Skeletal muscle tissue (tissue), 4 donors: ENCODE measurements around the gene FES. TPM values are rescaled to one million over a fixed set of nuclear protein-coding genes. Genes with fewer than 3 reads are reported as not detected.
"Not testable (repeated sequence)": the region's sequence is repeated elsewhere in the genome, so short reads cannot be mapped to it uniquely, and the experiment has no call there.

Experiments
- H3K27ac ChIP-seq: one replicate; pipeline ENCODE4 v1.7.0; 2013; ENCODE audit warnings: mild to moderate bottlenecking, low read depth, low read length, inconsistent platforms
- H3K27me3 ChIP-seq, 3 donors: one replicate each; pipeline ENCODE4 v1.7.0; 2013; ENCODE audit warnings: low read length in 3 of 3; ENCODE audit not compliant: control insufficient read depth in 3 of 3, insufficient read depth in 3 of 3
- H3K36me3 ChIP-seq, 3 donors: one replicate each; pipeline ENCODE4 v1.7.0; 2013; ENCODE audit warnings: low read length in 3 of 3; ENCODE audit not compliant: control insufficient read depth in 3 of 3, insufficient read depth in 3 of 3
- H3K4me1 ChIP-seq, 3 donors: one replicate each; pipeline ENCODE4 v1.7.0; 2013; ENCODE audit warnings: low read length in 3 of 3, mild to moderate bottlenecking in 3 of 3; ENCODE audit not compliant: control insufficient read depth in 3 of 3, insufficient read depth in 3 of 3
- H3K4me3 ChIP-seq, 3 donors: one replicate each; pipeline ENCODE4 v1.7.0; 2013; ENCODE audit warnings: low read length in 3 of 3
- H3K9ac ChIP-seq, 3 donors: one replicate each; pipeline ENCODE4 v1.7.0; 2013; ENCODE audit warnings: low read length in 3 of 3, mild to moderate bottlenecking in 3 of 3, moderate library complexity in 2 of 3, low read depth in 1 of 3
- H3K9me3 ChIP-seq, 3 donors: one replicate each; pipeline ENCODE4 v1.7.0; 2013; ENCODE audit warnings: low read length in 3 of 3; ENCODE audit not compliant: control insufficient read depth in 3 of 3
- total RNA-seq: library from RNA; depleted of rRNA; stranded (reverse); fragments of >200 nt; gene quantifications from one replicate; pipeline ENCODE4 v1.2.3, GENCODE V29; 2014
- donor health status: Osteomylitis.

Gene FES
- total RNA-seq, 1 donor from 2014 or later: 19.8 TPM

DNA sequence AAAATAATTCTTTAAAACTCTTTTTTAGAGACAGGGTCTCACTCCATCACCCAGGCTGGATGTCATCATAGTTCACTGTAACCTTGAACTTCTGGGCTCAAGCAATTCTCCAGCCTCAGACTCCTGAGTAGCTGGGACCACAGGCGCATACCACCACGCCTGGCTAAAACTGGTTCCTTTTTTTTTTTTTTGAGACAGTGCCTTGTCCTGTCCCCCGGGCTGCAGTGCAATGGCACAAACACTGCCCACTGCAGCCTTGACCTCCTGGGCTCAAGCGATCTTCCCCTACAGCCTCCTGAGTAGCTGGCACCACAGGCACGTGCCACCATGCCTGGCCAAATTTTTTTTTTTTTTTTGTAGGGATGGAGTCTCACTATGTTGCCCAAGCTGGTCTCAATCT, 39.6 kb upstream of the FES start:
- Histone ChIP-seq H3K9me3 (no peaks in the 10 kb centered on the region), H3K9ac (no peak overlapping the region), H3K27ac (no peak overlapping the region), H3K27me3 (no peaks in the 10 kb centered on the region), H3K36me3 (no peaks in the 10 kb centered on the region), H3K4me3 (no peak overlapping the region), H3K4me1 (no peaks in the 10 kb centered on the region)

DNA sequence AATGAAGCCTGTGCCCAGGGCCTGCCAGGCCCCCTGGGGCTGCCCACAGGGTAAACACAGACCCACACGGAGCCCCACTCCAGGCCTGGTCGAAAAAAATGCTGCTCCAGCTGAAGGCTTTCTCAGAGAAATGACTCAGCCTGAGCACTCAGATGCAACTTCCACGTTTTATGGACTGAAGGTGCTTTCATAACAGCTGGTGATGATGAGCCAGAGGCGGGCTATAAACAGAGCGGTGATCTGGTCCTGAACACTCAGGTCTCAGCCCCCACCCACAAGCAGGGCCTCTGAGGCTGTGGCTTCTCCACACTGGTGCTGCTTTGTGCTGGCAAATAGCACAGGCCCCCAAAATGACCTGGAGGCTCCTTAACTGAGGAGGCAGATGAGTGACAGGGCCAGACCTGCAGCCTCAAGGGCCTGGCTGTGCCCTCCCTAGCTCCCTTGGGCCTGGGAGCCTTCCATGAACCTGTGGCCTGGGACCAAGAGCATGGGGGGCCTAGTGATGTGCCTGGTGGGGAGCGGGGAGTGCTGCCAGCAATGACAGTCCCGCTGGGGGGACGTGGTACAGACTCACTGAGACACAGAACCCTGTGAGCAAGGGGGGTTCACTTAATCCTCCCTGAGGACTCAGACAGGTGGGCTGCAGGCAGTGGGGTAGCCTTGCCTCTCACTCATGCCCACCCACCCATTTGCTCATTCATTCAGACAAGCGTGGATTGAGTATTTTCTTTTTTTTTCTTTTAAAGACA, 38.9 kb upstream of the FES start:
- H3K9me3 ChIP-seq: no peaks in the 10 kb centered on the region
- H3K9ac ChIP-seq: no peak overlapping the region
- H3K27ac ChIP-seq: no peak overlapping the region
- no peak overlapping the region for H3K4me3 ChIP-seq
- H3K27me3 ChIP-seq: no peaks in the 10 kb centered on the region
- no peaks in the 10 kb centered on the region for H3K4me1 ChIP-seq
- no peaks in the 10 kb centered on the region for H3K36me3 ChIP-seq

DNA sequence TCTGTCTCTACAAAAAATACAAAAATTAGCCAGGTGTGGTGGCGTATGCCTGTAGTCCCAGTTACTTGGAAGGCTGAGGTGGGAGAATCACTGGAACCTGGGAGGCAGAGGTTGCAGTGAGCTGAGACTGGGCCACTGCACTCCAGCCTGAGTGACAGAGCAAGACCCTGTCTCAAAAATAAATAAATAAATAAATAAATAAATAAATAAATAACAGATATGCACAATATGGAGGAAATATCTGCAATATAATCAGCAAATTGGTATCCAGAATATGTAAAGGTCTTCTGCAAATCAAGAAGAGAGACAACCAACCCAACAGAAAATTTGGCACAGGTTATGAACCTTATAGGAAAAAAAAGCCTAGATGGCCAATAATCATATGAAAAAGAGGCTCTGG, 34.9 kb upstream of the FES start:
- H3K27me3 ChIP-seq, H3K36me3 ChIP-seq, H3K4me3 ChIP-seq, H3K9me3 ChIP-seq, H3K9ac ChIP-seq, H3K27ac ChIP-seq, H3K4me1 ChIP-seq: not testable (repeated sequence)

DNA sequence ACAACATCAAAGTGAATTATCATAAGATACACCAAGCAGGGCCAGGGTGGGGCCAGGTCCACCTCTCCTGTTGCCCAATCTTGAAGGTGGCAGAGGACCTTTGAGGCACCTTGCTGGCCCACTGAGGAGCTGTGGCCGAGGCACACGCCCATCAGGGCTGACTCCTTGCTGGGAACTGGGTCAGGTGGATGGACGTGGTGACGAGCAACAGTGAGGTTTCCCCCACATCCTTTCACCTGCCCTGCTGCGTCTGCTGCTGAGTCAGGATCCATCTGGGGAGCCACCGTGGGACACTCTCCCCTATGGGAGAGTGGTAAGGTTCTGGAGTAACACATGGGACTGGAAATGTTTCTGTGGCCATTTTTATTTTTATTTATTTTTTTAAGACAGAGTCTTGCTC, 33.2 kb upstream of the FES start:
- H3K9ac ChIP-seq: no peak overlapping the region
- no peak overlapping the region for H3K4me3 ChIP-seq
- no peaks in the 10 kb centered on the region for H3K4me1 ChIP-seq
- no peaks in the 10 kb centered on the region for H3K9me3 ChIP-seq
- no peak overlapping the region for H3K27ac ChIP-seq
- H3K27me3 ChIP-seq: no peaks in the 10 kb centered on the region
- no peaks in the 10 kb centered on the region for H3K36me3 ChIP-seq

DNA sequence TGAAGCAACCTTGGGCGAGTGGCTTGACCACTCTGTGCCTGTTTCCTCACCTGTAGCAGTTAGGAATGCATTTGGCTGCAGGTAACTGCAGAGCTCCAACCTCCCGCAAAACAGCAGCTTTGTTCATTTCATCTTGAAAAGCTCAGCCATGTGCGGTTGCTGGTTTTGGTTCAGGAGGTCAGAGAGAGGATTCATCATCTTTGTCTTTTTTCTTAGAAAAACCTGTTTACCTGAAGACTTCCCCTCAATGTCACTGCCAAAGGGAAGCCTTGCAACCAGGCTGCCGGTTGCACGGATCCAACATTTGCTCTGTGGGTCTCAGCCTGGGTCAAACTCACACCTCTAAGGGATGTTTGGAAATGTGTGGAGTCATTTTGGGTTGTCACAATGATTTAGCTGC, 32.4 kb upstream of the FES start:
- Histone ChIP-seq H3K4me1 (no peaks in the 10 kb centered on the region), H3K9ac (no peak overlapping the region), H3K9me3 (no peaks in the 10 kb centered on the region), H3K4me3 (no peak overlapping the region), H3K27me3 (no peaks in the 10 kb centered on the region), H3K36me3 (no peaks in the 10 kb centered on the region), H3K27ac (no peak overlapping the region)

DNA sequence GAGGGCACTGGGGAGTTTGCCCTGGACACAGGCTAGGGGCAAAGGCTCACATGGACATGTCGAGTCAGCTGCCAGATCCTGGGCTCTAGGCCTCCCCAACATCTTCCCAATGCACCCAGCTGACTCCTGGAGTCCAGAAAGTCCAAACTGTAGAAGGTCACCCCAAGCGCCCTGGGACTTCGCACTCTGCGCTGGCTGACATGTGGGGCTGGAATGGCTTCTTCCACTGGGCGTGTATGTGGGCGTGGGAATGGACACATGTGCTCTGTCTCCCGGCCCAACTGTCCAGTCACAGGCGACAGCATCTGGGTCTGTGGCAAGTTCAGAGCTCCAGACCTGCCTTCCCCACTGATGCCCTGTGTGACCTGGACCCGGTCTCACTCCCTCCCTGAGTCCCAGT, 29.2 kb upstream of the FES start:
- no peak overlapping the region for H3K27ac ChIP-seq
- H3K36me3 ChIP-seq: no peaks in the 10 kb centered on the region
- no peaks in the 10 kb centered on the region for H3K4me1 ChIP-seq
- H3K9ac ChIP-seq: no peak overlapping the region
- no peak overlapping the region for H3K4me3 ChIP-seq
- no peaks in the 10 kb centered on the region for H3K9me3 ChIP-seq
- no peaks in the 10 kb centered on the region for H3K27me3 ChIP-seq

DNA sequence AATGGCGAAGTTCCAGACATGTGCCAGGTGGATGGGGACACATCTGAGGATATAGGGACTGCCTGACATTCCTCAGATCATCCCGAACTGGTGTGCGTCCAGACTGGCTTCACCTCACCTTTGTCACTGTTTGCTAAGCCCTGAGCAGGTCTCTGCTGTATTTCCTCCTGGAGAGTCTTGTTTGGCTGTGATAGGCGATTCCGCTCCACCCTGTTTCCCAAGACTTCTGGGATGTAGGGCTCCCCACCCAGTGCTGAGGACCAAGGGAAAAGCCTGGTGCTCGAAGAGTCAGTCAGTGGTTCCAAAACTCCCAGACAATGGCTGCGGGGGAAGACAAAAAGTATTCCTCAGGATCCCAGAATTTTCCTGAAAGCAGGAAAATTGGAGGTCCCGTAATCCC, 27.0 kb upstream of the FES start:
- no peaks in the 10 kb centered on the region for H3K36me3 ChIP-seq
- H3K4me3 ChIP-seq: no peak overlapping the region
- no peak overlapping the region for H3K9ac ChIP-seq
- no peaks in the 10 kb centered on the region for H3K9me3 ChIP-seq
- H3K27ac ChIP-seq: no peak overlapping the region
- H3K27me3 ChIP-seq: no peaks in the 10 kb centered on the region
- no peaks in the 10 kb centered on the region for H3K4me1 ChIP-seq

DNA sequence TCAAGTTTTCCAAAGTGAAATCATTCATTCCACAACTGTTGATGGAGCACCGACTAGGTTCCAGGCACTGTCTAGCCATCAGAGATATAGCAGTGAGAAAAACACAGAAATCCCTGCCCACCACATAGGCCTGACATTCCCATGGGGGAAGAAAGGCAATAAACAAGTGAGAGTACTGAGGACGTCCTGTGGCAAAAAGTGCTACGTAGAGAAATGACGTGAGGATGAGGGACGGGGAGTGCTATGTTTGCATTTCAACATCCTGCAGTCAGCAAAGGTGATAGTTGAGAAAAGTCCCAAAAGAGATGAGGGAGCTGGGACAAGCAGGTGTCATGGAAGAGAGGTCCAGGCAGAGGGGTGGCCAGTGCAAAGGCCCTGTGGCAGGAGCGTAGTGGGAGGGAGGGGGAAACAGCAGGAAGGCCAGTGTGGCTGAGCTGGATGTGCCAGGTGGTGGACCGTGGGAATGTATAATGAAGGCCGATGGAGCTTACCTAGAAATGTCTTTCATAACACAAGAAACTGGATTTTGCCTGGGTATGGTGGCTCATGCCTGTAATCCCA, 26.3 kb upstream of the FES start:
- Histone ChIP-seq H3K9ac (no peak overlapping the region), H3K27ac (no peak overlapping the region), H3K4me3 (no peak overlapping the region), H3K36me3 (no peaks in the 10 kb centered on the region), H3K4me1 (peaks cover 2 to 3% (median 2%) of the 10 kb centered on the region in 3 donors), H3K9me3 (no peaks in the 10 kb centered on the region), H3K27me3 (no peaks in the 10 kb centered on the region)

DNA sequence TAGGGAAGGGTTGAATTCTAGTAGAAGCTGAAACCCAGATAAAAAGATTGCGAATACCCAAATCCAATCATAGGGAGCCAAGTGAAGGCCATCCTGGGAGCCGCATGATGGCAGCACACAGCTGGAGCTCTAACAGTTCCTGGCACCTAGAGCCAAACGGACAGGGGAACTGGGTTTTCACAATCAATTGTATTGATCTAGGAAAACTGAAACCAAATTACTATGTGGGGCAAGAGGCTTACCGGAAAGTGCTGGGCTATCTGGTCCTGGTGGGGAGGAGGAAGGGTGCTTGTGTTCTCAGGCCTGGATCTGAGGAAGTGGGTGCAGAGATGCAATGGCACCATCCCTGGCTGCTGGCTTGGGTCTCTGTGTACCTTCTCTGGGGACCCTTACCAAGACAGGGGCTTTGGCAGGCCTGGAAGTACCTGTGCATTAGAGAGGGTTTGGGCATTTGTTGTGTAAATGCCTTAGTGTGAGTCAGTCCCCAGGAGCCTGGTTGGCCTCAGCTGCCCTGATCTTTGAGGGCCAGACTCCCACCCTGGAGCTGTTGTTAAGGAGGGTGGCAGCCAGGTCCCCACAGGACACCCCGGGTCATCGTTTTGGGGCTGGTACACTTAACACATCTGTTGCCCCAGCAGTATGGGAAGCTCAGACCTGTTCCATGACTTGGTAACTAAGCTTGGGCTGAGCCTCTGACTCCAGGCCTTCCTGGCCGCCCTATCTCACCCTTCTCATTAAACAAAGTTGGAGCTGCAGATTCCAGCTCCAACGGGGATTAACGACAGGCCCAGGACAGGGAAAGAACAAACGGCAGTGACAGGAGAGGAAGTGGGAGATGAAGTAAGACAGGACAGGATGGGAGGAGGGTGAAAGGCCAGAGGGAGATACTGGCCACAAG, 24.8 kb upstream of the FES start:
- H3K9me3 ChIP-seq: no peaks in the 10 kb centered on the region
- no peak overlapping the region for H3K4me3 ChIP-seq
- no peak overlapping the region for H3K9ac ChIP-seq
- H3K36me3 ChIP-seq: no peaks in the 10 kb centered on the region
- peaks cover 7 to 8% (median 7%) of the 10 kb centered on the region in 3 donors for H3K4me1 ChIP-seq
- no peaks in the 10 kb centered on the region for H3K27me3 ChIP-seq
- no peak overlapping the region for H3K27ac ChIP-seq

DNA sequence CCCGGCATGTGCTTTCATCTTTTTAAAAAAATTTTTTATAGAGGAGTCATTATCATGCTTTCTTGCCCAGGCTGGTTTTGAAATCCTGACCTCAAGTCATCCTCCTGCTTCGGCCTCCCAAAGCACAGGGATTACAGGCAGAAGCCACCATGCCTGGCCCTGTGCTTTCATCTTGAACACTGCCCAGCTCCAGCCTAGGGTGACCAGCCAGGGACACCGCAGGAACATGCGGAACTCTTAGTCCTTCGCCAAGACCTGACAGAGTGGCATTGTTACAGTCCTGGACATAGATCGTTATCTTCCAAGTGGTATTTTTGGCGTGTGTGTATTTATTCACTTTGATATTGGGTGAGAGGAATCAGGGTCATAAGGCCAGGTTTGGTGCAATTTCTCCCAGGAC, 23.9 kb upstream of the FES start:
- H3K36me3 ChIP-seq: no peaks in the 10 kb centered on the region
- no peak overlapping the region for H3K27ac ChIP-seq
- no peak overlapping the region for H3K4me3 ChIP-seq

More for the DNA sequence above, 23.9 kb upstream of the FES start:
- no peaks in the 10 kb centered on the region for H3K27me3 ChIP-seq
- H3K9me3 ChIP-seq: no peaks in the 10 kb centered on the region
- peaks cover 7 to 8% (median 7%) of the 10 kb centered on the region in 3 donors for H3K4me1 ChIP-seq
- peak overlapping the region in 1 of 3 donors; percentile 20 for H3K9ac ChIP-seq
